HG03432 (cell line): ENCODE results near the gene MRLN.

Experiments used
- ATAC-seq: cut with Tn5 transposase; IDR thresholded peaks from one replicate; pipeline ENCODE4 v1.9.1; 2021; ENCODE audit warnings: mild to moderate bottlenecking, moderate library complexity; ENCODE audit not compliant: unreplicated experiment

The MRLN gene

DNA sequence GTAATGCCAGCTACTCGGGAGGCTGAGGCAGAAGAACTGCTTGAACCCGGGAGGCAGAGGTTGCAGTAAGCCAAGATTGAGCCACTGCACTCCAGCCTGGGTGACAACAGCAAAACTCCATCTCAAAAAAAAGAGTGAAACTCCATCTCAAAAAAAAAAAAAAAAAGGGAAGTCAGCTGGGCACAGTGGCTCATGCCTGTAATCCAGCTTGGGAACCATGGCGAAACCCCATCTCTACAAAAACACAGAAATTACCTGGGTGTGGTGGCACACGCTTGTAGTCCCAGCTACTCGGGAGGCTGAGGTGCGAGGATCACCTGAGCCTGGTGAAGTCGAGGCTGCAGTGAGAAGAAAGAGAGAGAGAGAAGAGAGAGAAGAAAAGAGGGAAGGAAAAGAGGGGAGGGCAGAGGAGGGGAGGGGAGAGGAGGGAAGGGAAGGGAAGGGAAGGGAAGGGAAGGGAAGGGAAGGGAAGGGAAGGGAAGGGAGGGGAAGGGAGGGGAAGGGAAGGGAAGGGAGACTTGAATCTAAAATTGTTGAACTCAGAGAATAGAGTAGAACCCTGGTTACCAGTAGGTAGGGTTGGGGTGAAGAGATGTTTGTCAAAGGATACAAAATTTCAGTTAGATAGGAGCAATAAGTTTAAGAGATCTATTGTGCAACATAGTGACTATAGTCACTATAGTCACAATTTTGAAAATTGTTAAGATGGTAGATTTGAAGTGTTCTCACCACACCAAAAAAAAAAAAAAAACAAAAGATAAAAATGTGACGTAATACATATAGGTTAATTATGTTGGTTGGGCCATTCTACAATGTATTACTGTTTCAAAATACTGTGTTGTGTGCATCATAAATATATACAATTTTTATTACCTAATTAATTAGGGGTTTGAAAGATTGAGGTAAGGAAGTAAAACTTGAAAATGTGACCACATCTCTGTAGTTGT is 46.1 kb downstream of the MRLN start:
- ATAC-seq, result no peak

DNA sequence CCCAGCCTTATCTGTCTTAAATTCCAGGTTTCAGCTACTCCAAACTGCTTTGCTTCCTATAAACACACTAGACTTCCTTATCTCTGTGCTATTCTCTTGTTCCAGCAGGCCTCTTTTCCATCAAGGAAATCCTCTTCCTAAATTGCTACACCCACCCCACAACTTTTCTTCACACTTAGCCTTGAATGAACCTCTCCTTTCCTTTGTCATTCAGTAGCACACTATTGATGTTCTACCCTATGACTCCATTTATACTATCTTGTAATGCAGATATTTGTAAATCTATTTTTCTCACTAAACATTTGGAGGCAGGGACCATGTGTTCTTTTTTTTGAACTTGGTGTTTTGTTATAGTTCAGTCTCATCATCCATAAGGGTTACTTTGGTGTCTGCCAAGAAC is 47.3 kb downstream of the MRLN start:
- ATAC-seq, result no peak

DNA sequence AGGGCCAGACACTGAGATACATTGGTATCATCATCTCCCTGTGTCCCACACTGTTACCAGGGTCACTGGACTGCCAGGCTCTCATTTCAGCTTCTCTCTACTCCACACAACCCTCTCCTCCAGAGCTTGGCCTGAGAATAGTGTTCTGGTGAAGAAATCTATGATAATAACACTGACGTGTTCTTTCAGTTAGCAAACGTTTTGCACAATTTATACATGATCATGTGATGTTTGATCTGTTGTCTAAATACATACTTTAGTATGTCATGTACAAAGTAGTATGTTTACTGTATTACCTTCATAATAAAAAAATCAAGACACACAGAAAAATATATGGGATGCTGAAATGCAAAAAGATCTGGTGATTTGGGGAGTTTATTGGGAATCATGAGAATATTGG is 48.6 kb downstream of the MRLN start:
- no peak for ATAC-seq

DNA sequence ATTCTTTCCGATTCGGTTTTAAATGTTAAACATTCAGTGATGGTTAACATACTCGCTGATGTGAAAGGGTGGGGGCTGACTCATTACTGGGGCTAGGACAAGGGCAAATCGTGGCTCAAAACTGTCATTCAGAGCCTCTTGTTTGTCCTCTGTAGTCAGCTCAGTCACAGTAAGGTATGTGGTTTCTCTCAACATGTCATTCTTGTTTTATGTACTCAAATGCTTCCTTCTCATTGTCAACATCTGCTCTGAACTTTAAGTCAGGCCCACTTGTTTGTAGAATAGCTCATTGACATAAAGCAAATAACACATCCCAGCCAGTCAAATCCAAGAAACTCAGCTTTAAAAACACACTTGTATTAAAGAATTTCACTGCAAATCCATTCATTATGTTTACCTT is 50.9 kb downstream of the MRLN start:
- peak; percentile 43 for ATAC-seq

DNA sequence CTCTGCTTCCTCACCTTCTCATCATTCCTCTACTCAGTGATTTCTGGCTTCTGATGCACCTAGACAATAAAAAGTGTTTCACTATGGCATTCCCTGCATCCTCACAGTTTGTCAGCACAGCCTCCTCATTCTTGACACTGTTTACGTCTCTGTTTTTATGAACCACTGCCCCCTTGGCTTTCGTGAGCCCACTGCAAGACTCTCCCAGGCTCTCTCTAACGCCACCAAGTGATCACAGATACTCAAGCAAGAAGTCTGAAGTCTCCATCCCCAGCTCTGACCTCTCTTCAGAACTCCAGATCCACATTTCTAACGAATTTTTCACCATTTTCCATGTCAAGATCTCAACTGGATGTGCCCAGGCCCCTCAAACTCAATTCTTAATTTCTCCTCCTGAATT is 52.5 kb downstream of the MRLN start:
- ATAC-seq, result peak; percentile 44

DNA sequence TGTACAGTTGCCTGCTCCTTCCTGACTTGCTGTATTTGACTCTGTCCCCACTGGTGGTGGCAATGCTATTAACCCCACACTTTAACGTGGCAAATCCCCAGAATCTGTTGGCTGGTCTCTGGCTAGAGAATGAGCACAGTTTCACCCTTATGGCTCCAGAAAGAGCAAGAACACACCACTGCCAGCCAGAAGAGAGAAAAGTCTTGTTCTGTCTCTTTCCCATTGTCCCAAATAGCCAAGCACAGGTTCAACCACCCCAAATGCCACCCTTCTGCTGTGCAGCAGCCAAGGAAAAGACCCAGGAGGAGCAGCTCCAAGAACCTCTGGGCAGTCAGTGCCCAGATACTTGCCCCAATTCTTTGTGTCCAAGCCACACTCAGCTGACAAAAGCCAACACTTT is 54.9 kb downstream of the MRLN start:
- ATAC-seq, result no peak

DNA sequence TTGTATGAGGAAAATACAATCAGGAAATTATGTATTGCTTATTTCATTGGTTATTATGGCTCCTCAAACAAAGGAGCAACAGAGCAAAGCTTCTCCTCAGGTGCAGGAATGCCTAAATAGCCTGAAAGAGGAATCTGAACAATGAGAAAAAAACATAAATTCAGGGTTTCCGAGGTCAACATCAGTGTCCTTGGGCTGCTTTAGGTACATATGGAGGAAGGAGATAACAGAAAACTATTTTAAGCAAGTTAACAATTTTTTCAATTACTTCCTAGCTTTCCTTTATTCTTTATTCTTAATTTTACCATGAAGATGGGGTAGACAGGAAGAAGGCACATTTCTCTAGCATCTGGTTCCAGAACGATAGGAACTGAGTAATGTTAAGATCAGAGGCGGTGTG is 57.6 kb downstream of the MRLN start:
- ATAC-seq, result no peak

DNA sequence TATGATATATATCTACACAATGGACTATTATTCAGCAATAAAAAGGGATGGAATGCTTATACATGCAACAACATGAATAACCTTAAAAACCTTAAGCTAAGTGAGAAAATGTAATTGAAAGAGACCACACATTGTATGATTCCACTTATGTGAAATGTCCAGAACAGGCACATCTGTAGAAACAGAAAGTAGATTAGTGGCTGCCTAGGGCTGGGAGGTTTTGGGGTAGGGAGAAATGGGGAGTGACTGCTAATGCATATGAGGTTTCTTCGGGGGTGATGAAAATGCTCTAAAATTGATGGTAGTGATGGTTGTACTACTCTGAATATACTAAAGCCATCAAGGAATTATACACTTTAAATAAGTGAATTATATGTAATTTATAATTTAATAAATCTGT is 58.3 kb downstream of the MRLN start:
- no peak for ATAC-seq

DNA sequence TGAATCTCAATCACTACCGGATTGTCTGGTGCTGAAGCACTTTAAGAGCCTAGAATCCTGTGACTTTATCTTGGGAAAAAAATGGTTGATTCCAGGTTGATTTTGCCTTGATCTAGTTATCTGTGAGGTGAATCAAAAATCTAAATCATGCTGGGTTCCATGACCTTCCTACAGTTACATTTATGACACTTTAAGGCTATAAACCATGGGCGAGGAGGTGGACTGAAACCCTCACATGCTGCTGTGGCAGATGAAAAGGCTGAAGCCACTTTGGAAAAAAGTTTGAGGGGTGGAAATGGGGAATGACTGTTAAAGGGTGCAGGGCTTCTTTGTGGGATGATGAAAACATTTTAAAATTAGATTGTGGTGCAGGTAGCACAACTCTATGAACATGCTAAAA is 61.1 kb downstream of the MRLN start:
- no peak for ATAC-seq

DNA sequence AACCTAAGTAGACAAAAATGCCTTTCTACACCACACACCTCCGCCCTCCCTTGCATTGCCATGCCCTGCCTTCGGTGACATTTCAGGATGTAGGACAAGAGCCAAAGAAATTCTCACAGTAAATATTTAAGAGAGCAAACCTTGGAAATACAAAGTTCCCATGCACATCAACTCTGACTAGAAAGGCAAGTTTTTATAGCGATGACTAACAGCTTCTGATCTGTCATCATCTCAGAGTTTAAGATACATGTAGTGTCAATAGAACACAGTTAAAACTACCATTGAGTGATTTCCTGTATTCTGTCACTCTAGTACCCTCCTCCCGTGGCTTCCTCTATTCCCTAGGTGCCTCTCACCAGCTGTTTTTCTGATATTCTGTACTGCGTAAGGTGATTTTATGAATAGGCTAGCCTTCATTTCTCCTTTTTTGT is 64.3 kb downstream of the MRLN start:
- peak; percentile 86 for ATAC-seq

DNA sequence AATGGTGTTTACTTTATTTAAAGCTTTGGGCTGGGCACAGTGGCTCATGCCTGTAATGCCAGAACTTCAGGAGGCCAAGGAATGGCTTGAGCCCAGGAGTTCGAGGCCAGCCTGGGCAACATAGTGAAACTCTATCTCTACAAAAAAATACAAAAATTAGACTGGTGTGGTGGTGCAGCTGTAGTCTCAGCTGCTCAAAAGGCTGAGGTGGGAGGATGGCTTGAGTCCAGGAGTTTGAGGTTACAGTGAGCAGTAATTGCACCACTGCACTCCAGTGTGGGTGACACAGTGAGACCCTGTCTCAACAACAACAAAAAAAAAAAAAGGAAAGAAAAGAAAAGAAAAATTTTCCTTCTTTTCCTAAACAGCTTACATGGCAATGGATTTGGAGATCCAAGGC is 65.6 kb downstream of the MRLN start:
- no peak for ATAC-seq
